Esophagus muscularis mucosa (tissue), 3 donors: ENCODE results near the gene ZNF423.

Experiments used
- POLR2A ChIP-seq: fragments of 450-650 bp; IDR thresholded peaks from one replicate; pipeline ENCODE4 v1.6.1; 2017; ENCODE audit warnings: antibody characterized with exemption, moderate library complexity, mild to moderate bottlenecking, low read depth
- POLR2AphosphoS5 ChIP-seq, 2 donors: sonication (generic); formaldehyde crosslinking; IDR thresholded peaks; one replicate each; pipeline ENCODE4 v1.6.1; 2017; ENCODE audit warnings: antibody characterized with exemption in 2 of 2
- TF ChIP-seq, protein P1 (sequence below), 3 experiments: fragments of 200-600 bp in 2 of 3; fragments of 450-650 bp in 1 of 3; sonication (generic) in 2 of 3; IDR thresholded peaks; one replicate each; pipeline ENCODE4 v1.5.1; 2017 to 2019; ENCODE audit warnings: antibody characterized with exemption in 3 of 3, mild to moderate bottlenecking in 2 of 3, moderate library complexity in 1 of 3

DNA sequence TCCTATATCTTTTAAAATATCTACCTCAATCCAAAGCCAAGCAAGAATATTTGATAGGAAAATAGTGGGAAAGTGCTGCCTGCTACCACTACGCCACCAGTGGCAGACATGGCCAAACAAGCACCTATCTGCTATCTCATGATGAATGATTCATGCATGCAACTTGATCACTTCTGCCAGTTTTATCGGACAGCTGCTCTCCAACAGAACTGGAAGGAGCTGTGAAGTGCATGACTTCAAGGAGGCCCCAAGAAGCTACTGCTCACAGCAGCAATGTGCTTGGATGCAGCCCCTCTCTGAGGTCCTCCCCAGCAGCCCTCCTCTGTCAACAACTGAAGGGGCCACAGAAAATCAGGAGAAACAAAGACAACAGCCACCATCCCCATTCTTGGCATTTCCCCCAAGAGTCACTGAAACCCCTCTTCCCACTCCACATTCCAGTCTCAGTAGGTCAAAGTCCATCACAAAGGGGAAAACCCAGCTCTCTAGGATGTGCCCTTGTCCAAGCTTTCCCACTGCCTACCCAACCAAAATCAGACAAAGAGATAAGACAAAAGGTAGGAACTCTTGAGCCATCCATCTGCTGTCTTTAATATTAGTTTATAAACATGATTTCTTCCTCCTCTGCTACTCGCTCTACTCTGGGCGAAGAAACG, 267.1 kb downstream of the ZNF423 start:
- TF ChIP-seq, protein P1, sequence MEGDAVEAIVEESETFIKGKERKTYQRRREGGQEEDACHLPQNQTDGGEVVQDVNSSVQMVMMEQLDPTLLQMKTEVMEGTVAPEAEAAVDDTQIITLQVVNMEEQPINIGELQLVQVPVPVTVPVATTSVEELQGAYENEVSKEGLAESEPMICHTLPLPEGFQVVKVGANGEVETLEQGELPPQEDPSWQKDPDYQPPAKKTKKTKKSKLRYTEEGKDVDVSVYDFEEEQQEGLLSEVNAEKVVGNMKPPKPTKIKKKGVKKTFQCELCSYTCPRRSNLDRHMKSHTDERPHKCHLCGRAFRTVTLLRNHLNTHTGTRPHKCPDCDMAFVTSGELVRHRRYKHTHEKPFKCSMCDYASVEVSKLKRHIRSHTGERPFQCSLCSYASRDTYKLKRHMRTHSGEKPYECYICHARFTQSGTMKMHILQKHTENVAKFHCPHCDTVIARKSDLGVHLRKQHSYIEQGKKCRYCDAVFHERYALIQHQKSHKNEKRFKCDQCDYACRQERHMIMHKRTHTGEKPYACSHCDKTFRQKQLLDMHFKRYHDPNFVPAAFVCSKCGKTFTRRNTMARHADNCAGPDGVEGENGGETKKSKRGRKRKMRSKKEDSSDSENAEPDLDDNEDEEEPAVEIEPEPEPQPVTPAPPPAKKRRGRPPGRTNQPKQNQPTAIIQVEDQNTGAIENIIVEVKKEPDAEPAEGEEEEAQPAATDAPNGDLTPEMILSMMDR (IDR thresholded peaks at IDR 0.05), result no peak
- TF ChIP-seq POLR2A, result no peak
- no peak for TF ChIP-seq POLR2AphosphoS5 (IDR thresholded peaks at IDR 0.05)
